ENCODE results near the gene CLEC20A. TPM values are rescaled to one million over a fixed set of nuclear protein-coding genes. Genes with fewer than 3 reads are reported as not detected.

Gene CLEC20A
- total RNA-seq, 1 experiment from 2014 or later = not detected

DNA sequence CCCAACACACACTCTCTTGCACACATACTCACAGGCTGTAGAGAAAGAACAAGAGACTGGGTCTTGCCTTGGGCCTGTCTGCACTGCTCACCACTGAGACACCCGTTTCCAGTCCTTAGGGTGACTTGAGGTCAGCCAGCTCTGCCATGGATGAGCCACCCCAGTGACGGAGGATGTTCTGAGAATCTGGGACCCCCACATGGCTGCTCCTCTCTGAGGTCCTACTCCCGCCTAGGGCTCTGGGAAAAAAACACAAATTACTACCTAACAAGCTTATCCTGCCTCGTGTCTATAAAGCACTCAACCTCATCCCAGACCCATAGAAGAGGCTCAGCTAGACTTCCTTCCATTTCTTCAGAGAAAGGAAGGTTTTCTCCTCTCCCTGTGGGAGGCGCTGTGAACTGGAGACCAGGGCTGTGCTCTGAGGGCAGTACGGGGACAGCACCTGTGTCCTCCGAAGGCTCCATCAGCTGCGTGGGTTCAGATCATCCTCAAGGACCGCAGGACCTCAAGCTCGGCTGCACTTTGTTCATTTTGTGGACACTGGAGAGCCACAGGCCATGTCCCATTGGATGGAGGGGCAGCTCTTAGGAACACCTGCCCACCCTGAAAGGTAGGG, 4.3 kb upstream of the CLEC20A start:
- Histone ChIP-seq H3K4me2 (ENCODE audit: low read length) (0 out of 2 replicates have a peak overlapping the region, but pooled peaks have one; percentile 1), H3K79me2 (ENCODE audit: low read length) (no peaks in the 10 kb centered on the region), H4K20me1 (ENCODE audit: low read length) (no peaks in the 10 kb centered on the region), H2AFZ (ENCODE audit: low read length) (no peak overlapping the region), H3K4me1 (ENCODE audit: insufficient read depth, low read length) (no peaks in the 10 kb centered on the region), H3K9ac (ENCODE audit: low read length) (no peak overlapping the region), H3K9me2 (replicated peaks; ENCODE audit: low read length) (no peaks in the 10 kb centered on the region), H3K9me3 (ENCODE audit: low read length) (no peaks in the 10 kb centered on the region), H3K27ac (ENCODE audit: low read length) (no peak overlapping the region), H3K36me3 (ENCODE audit: low read depth, low read length) (no peaks in the 10 kb centered on the region), H3F3A (ENCODE audit: low read length, unreplicated experiment) (no peaks in the 10 kb centered on the region), H3K4me3 (ENCODE audit: low read length) (no peak overlapping the region), H3K27me3 (ENCODE audit: low read length) (no peaks in the 10 kb centered on the region)
- ChIA-PET POLR2A (ENCODE audit: unreplicated experiment) (no interaction called here), CTCF (interaction anchor here (1.6 kb wide), 1 partner anchor 201 kb away, joined by 3 read pairs; no protein-coding TSS in a partner anchor)
- TF ChIP-seq, protein P1, sequence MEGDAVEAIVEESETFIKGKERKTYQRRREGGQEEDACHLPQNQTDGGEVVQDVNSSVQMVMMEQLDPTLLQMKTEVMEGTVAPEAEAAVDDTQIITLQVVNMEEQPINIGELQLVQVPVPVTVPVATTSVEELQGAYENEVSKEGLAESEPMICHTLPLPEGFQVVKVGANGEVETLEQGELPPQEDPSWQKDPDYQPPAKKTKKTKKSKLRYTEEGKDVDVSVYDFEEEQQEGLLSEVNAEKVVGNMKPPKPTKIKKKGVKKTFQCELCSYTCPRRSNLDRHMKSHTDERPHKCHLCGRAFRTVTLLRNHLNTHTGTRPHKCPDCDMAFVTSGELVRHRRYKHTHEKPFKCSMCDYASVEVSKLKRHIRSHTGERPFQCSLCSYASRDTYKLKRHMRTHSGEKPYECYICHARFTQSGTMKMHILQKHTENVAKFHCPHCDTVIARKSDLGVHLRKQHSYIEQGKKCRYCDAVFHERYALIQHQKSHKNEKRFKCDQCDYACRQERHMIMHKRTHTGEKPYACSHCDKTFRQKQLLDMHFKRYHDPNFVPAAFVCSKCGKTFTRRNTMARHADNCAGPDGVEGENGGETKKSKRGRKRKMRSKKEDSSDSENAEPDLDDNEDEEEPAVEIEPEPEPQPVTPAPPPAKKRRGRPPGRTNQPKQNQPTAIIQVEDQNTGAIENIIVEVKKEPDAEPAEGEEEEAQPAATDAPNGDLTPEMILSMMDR (conservative IDR thresholded peaks at IDR 0.05; ENCODE audit: low read depth, low read length) = no peak
- TF ChIP-seq EZH2phosphoT487 (IDR thresholded peaks at IDR 0.05; ENCODE audit: borderline replicate concordance, low read length) (no peak), EZH2 (IDR thresholded peaks at IDR 0.05; ENCODE audit: low read length, unreplicated experiment) (no peak)
- ATAC-seq (no peak), DNase-seq (no peak)
- intact Hi-C loops (cut with micrococcal nuclease) = loop anchor here (5.0 kb wide), 1 partner anchor 189 kb away; no protein-coding TSS in a partner anchor
- no TSS peak for BruUV-seq (replicated peaks)

DNA sequence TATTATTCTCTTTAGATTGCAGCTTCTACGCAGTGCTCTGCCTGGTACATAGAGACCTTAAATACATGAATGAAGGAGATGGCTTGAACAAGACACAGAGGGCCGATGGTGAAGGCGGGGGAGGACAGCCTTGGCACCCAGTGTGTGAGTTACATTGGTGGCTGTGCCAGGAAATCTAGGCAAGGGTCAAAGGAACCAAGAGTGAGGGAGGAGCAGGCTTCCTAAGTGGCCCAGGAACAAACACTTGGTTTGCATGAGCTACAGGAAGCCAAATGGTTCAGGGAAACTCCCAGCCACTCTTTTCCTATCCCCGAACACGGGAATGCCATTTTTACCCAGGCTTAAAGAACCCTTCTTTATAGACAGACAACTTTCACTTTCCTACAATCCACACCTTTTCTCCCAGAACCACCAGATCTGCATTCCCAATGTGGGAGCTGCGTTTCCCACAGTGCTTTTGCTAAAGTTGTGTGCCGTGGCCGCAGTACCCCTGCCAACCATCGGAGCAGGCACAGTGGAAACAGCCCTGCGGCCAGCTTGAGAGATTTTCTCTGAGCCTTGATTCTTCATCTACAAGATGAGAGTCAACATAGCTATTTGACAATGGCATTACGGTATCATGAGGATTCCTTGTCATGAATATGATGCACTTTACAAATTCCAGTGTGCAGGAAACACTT, 3.5 kb upstream of the CLEC20A start:
- intact Hi-C loops (cut with micrococcal nuclease) = loop anchor here (5.0 kb wide), 1 partner anchor 188 kb away; no protein-coding TSS in a partner anchor
- H3K9me2 ChIP-seq (replicated peaks; ENCODE audit: low read length) = no peaks in the 10 kb centered on the region
- ATAC-seq (no peak), DNase-seq (peak; percentile 3)
- H3F3A ChIP-seq (ENCODE audit: low read length, unreplicated experiment) = no peaks in the 10 kb centered on the region
- BruUV-seq (replicated peaks) = no TSS peak
- no peak overlapping the region for H2AFZ ChIP-seq (ENCODE audit: low read length)
- H3K27ac ChIP-seq (ENCODE audit: low read length) = no peak overlapping the region
- no peak overlapping the region for H3K9ac ChIP-seq (ENCODE audit: low read length)
- no peak overlapping the region for H3K4me3 ChIP-seq (ENCODE audit: low read length)
- H3K79me2 ChIP-seq (ENCODE audit: low read length) = no peaks in the 10 kb centered on the region
- H4K20me1 ChIP-seq (ENCODE audit: low read length) = no peaks in the 10 kb centered on the region
- no peaks in the 10 kb centered on the region for H3K27me3 ChIP-seq (ENCODE audit: low read length)
- H3K4me1 ChIP-seq (ENCODE audit: insufficient read depth, low read length) = no peaks in the 10 kb centered on the region
- H3K4me2 ChIP-seq (ENCODE audit: low read length) = no peak overlapping the region
- TF ChIP-seq EZH2phosphoT487 (IDR thresholded peaks at IDR 0.05; ENCODE audit: borderline replicate concordance, low read length) = no peak
- TF ChIP-seq, protein P1 (conservative IDR thresholded peaks at IDR 0.05; ENCODE audit: low read depth, low read length) = no peak; the same call in 1 of the 2 replicates
- no peak for TF ChIP-seq EZH2 (IDR thresholded peaks at IDR 0.05; ENCODE audit: low read length, unreplicated experiment)
- no peaks in the 10 kb centered on the region for H3K9me3 ChIP-seq (ENCODE audit: low read length)
- ChIA-PET POLR2A (ENCODE audit: unreplicated experiment) (no interaction called here), CTCF (no interaction called here)
- no peaks in the 10 kb centered on the region for H3K36me3 ChIP-seq (ENCODE audit: low read depth, low read length)

Data from PC-3 (cell line).